GM12873 (cell line): ENCODE results near the gene ACAT1.
A peak's percentile ranks its signal among the peaks of the same experiment; 100 is the strongest.

ENCODE experiments used
- CTCF ChIP-seq: IDR thresholded peaks from 2 replicates; pipeline ENCODE4 v1.5.1; 2012; ENCODE audit warnings: low read depth, mild to moderate bottlenecking, moderate library complexity, low read length, control low read depth; ENCODE audit not compliant: insufficient read depth; ENCODE audit errors: missing control alignments

Gene ACAT1

GRCh38 chr11:108111126-108111525, 10.2 kb upstream of the ACAT1 start:
- TF ChIP-seq CTCF, result peak; percentile 13

GRCh38 chr11:108112057-108112456, 9.3 kb upstream of the ACAT1 start:
- TF ChIP-seq CTCF, result no peak

GRCh38 chr11:108115500-108116140, 5.7 kb upstream of the ACAT1 start:
- no peak for TF ChIP-seq CTCF

GRCh38 chr11:108117746-108118371, 3.5 kb upstream of the ACAT1 start:
- TF ChIP-seq CTCF, result peak; percentile 54

GRCh38 chr11:108122166-108122628, 830 bp downstream of the ACAT1 start:
- no peak for TF ChIP-seq CTCF

- TF ChIP-seq CTCF, result no peak
Observed at GRCh38 chr11:108125096-108125495, 3.7 kb downstream of the ACAT1 start.

GRCh38 chr11:108128772-108129171, 7.4 kb downstream of the ACAT1 start:
- TF ChIP-seq CTCF, result no peak
